Natural killer cell (primary cell): ENCODE measurements around the gene GNG7. TPM values are rescaled to one million over a fixed set of nuclear protein-coding genes. Genes with fewer than 3 reads are reported as not detected.

Experiments used
- ATAC-seq, 3 donors: fragments of 150-1000 bp in 2 of 3; fragments of 200-7000 bp in 1 of 3; cut with Tn5 transposase; 1 replicate in 1 of 3; 2 replicates in 2 of 3; pipeline ENCODE4 v1.10.0; 2021; ENCODE audit warnings: mild to moderate bottlenecking in 2 of 3, moderate library complexity in 2 of 3
- DNase-seq, 2 donors: peaks; one replicate each; pipeline versions ENCODE4 v3.0.0 to v3.0.0-alpha.2; 2013 to 2021; ENCODE audit warnings: mixed read lengths in 1 of 2
- H3K27ac ChIP-seq: one replicate; pipeline ENCODE4 v1.5.1; 2013; ENCODE audit warnings: mild to moderate bottlenecking, low read length
- H3K27me3 ChIP-seq: one replicate; pipeline ENCODE4 v1.6.1; 2013; ENCODE audit warnings: low read length; ENCODE audit not compliant: control insufficient read depth, insufficient read depth
- H3K36me3 ChIP-seq: one replicate; pipeline ENCODE4 v1.6.1; 2013; ENCODE audit warnings: low read length; ENCODE audit not compliant: control insufficient read depth, insufficient read depth
- H3K4me1 ChIP-seq: one replicate; pipeline ENCODE4 v1.6.1; 2013; ENCODE audit warnings: low read length; ENCODE audit not compliant: control insufficient read depth, insufficient read depth
- H3K4me3 ChIP-seq: one replicate; pipeline ENCODE4 v1.5.1; 2013; ENCODE audit warnings: low read length
- H3K9me3 ChIP-seq: one replicate; pipeline ENCODE4 v1.6.1; 2013; ENCODE audit warnings: low read length; ENCODE audit not compliant: control insufficient read depth, insufficient read depth
- H3K27ac Mint-ChIP-seq, 2 donors: one replicate each; pipeline ENCODE4 v1.8.0; 2022; ENCODE audit warnings: mild to moderate bottlenecking in 2 of 2, mixed read lengths in 2 of 2, moderate library complexity in 1 of 2
- H3K27me3 Mint-ChIP-seq, 2 donors: one replicate each; pipeline ENCODE4 v1.8.0; 2022; ENCODE audit warnings: low read depth in 2 of 2, mixed read lengths in 2 of 2
- H3K36me3 Mint-ChIP-seq: one replicate; pipeline ENCODE4 v1.8.0; 2022; ENCODE audit warnings: mixed read lengths
- H3K4me1 Mint-ChIP-seq, 2 donors: one replicate each; pipeline ENCODE4 v1.8.0; 2022; ENCODE audit warnings: mixed read lengths in 2 of 2
- H3K4me3 Mint-ChIP-seq: one replicate; pipeline ENCODE4 v1.8.0; 2022; ENCODE audit warnings: mild to moderate bottlenecking, moderate library complexity, mixed read lengths
- H3K9me3 Mint-ChIP-seq, 2 donors: one replicate each; pipeline ENCODE4 v1.8.0; 2022; ENCODE audit warnings: mixed read lengths in 2 of 2
- CTCF ChIP-seq: fragments of 200-600 bp; IDR thresholded peaks from one replicate; pipeline ENCODE4 v1.8.0; 2022; ENCODE audit warnings: antibody characterized with exemption
- WGBS: methylation state at CpG from one replicate; pipeline ENCODE4 v1.1.7; 2013; ENCODE audit warnings: missing lambda C conversion rate; ENCODE audit not compliant: insufficient coverage; 5-methylcytosine and 5-hydroxymethylcytosine counted together
- intact Hi-C: fragments of 100-400 bp; cut with micrococcal nuclease; formaldehyde crosslinking; loops from one replicate; pipeline ENCODE4 v1.14.2; 2022
- total RNA-seq, 4 donors: library from RNA; stranded (reverse); fragments of 120-200 nt in 1 of 4; gene quantifications; one replicate each; pipeline versions ENCODE4 v1.2.3 to v1.2.4, GENCODE V29; 2013 to 2022

GNG7 gene
- total RNA-seq, 3 donors from 2014 or later (not counting 1 experiment from before 2014, with no cell fraction given): 0.75 to 4.8 (median 1.5) TPM

GRCh38 chr19:2487842-2488241, 214.7 kb downstream of the GNG7 start:
- Histone ChIP-seq H3K36me3 (no peaks in the 10 kb centered on the region), H3K9me3 (peaks cover 8% of the 10 kb centered on the region), H3K27ac (no peak overlapping the region), H3K4me3 (no peak overlapping the region), H3K4me1 (peaks cover 31% of the 10 kb centered on the region), H3K27me3 (peaks cover 27% of the 10 kb centered on the region)
- ATAC-seq (no peak), DNase-seq (no peak)
- H3K36me3 Mint-ChIP-seq: no peaks in the 10 kb centered on the region
- no peak overlapping the region for H3K27ac Mint-ChIP-seq
- peaks cover 0 to 3% of the 10 kb centered on the region in 2 donors for H3K9me3 Mint-ChIP-seq
- 31% methylated on average over 15 of the region's 15 CpGs for WGBS
- no peak overlapping the region for H3K4me3 Mint-ChIP-seq
- peaks cover 7 to 29% of the 10 kb centered on the region in 2 donors for H3K27me3 Mint-ChIP-seq
- H3K4me1 Mint-ChIP-seq: peaks cover 6 to 9% of the 10 kb centered on the region in 2 donors
- TF ChIP-seq CTCF: no peak
- intact Hi-C loops: no loop called here

GRCh38 chr19:2487090-2487489, 215.4 kb downstream of the GNG7 start:
- 91% methylated on average over 12 of the region's 12 CpGs for WGBS
- H3K4me1 Mint-ChIP-seq: peaks cover 6% of the 10 kb centered on the region in 2 donors
- no peaks in the 10 kb centered on the region for H3K36me3 ChIP-seq
- H3K9me3 Mint-ChIP-seq: peaks cover 0 to 3% of the 10 kb centered on the region in 2 donors
- intact Hi-C loops: no loop called here
- H3K27me3 ChIP-seq: peaks cover 25% of the 10 kb centered on the region
- H3K27ac Mint-ChIP-seq: no peak overlapping the region
- no peak for TF ChIP-seq CTCF
- DNase-seq: no peak
- no peak overlapping the region for H3K4me3 ChIP-seq
- H3K36me3 Mint-ChIP-seq: no peaks in the 10 kb centered on the region
- H3K27me3 Mint-ChIP-seq: peaks cover 7 to 25% of the 10 kb centered on the region in 2 donors
- ATAC-seq: no peak
- peaks cover 31% of the 10 kb centered on the region for H3K4me1 ChIP-seq
- no peak overlapping the region for H3K27ac ChIP-seq
- no peak overlapping the region for H3K4me3 Mint-ChIP-seq
- peaks cover 8% of the 10 kb centered on the region for H3K9me3 ChIP-seq

- H3K27me3 Mint-ChIP-seq: peaks cover 7 to 11% of the 10 kb centered on the region in 2 donors
- intact Hi-C loops: no loop called here
- H3K27ac Mint-ChIP-seq: no peak overlapping the region
- H3K4me3 Mint-ChIP-seq: no peak overlapping the region
- TF ChIP-seq CTCF: no peak
- Histone ChIP-seq H3K4me1 (peaks cover 19% of the 10 kb centered on the region), H3K36me3 (no peaks in the 10 kb centered on the region), H3K27ac (no peak overlapping the region), H3K27me3 (peaks cover 13% of the 10 kb centered on the region), H3K9me3 (peaks cover 8% of the 10 kb centered on the region), H3K4me3 (no peak overlapping the region)
- H3K4me1 Mint-ChIP-seq: peaks cover 6% of the 10 kb centered on the region in 2 donors
- DNase-seq (no peak), ATAC-seq (no peak)
- H3K9me3 Mint-ChIP-seq: peaks cover 0 to 3% of the 10 kb centered on the region in 2 donors
- no peaks in the 10 kb centered on the region for H3K36me3 Mint-ChIP-seq
- 83% methylated on average over 8 of the region's 8 CpGs for WGBS
Measured at GRCh38 chr19:2485428-2485827, 217.1 kb downstream of the GNG7 start.
